Parathyroid adenoma (tissue), 2 donors: ENCODE measurements around the gene MRTO4.
A peak's percentile ranks its signal among the peaks of the same experiment; 100 is the strongest.
"Not testable (repeated sequence)": the region's sequence is repeated elsewhere in the genome, so short reads cannot be mapped to it uniquely, and the experiment has no call there.

Experiments
- H2AFZ ChIP-seq: fragments of 300-600 bp; sonication (generic); one replicate; pipeline ENCODE4 v1.7.0; 2017; ENCODE audit warnings: antibody characterized with exemption, mild to moderate bottlenecking
- H3K27ac ChIP-seq: fragments of 300-600 bp; sonication (generic); one replicate; pipeline ENCODE4 v1.7.0; 2017
- H3K27me3 ChIP-seq: fragments of 300-600 bp; sonication (generic); one replicate; pipeline ENCODE4 v1.7.0; 2017; ENCODE audit warnings: low read length; ENCODE audit not compliant: control insufficient read depth, insufficient read depth
- H3K36me3 ChIP-seq: fragments of 300-600 bp; sonication (generic); one replicate; pipeline ENCODE4 v1.7.0; 2017; ENCODE audit warnings: low read length; ENCODE audit not compliant: control insufficient read depth, insufficient read depth
- H3K4me1 ChIP-seq: fragments of 300-600 bp; sonication (generic); one replicate; pipeline ENCODE4 v1.7.0; 2017; ENCODE audit warnings: control low read depth
- H3K4me2 ChIP-seq: fragments of 300-600 bp; sonication (generic); one replicate; pipeline ENCODE4 v1.7.0; 2017; ENCODE audit warnings: low read length
- H3K4me3 ChIP-seq: fragments of 300-600 bp; sonication (generic); one replicate; pipeline ENCODE4 v1.7.0; 2017; ENCODE audit warnings: low read depth, low read length
- H3K79me2 ChIP-seq: fragments of 300-600 bp; sonication (generic); one replicate; pipeline ENCODE4 v1.7.0; 2017; ENCODE audit warnings: control low read depth
- H3K9ac ChIP-seq: fragments of 300-600 bp; sonication (generic); one replicate; pipeline ENCODE4 v1.7.0; 2017; ENCODE audit warnings: mild to moderate bottlenecking
- H3K9me3 ChIP-seq: fragments of 300-600 bp; sonication (generic); one replicate; pipeline ENCODE4 v1.7.0; 2017; ENCODE audit warnings: low read length; ENCODE audit not compliant: control insufficient read depth
- CTCF ChIP-seq: fragments of 300-600 bp; sonication (generic); IDR thresholded peaks from one replicate; pipeline ENCODE4 v1.7.0; 2017; ENCODE audit warnings: antibody characterized with exemption, mild to moderate bottlenecking
- donor health status: primary hyperparathyroidism.

The MRTO4 gene

DNA sequence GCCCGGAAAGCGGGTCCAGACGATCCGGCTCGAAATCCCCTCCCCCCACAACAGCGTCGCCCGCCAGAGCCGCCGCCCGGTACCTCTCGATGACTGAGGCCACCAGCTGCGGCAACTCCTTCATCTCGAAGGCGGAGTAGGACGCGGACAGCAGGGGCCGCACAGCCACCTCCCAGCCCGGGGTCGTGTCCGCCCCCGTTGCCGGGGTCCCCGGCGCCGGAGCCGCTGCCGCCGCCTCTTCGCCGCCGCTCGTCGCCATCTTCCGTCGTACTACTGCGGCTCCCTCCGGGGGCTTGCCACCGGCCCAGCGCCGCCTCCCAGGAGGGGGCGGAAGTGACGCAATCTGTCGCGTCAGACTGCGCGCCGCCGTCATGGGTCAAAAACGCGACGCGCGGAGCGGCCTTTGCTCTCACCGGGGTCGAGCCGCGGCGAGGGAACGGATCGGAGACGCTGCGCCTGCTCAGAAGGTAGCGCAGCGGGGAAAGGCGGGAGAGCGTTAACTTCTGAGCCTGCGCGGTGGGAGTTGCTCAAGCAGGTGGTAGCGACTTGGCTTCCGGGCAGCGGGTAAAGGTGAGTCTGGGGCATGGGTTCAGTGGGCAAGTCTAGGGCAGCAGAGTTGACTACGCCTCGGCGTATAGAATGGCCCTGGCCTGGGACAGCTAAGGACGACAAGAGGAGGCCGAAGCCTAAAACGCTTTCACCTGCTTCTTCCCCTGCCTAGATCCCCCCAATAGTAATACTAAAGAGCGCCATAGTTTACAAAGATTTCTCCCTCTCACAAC is 41.4 kb upstream of the MRTO4 start, which contains the start of gene UBR4:
Gene UBR4 (minus strand): TSS at position 277 of the 782 bp plus-strand sequence. CDS start 18 bp downstream, at position 259.
- no peaks in the 10 kb centered on the region for H3K9me3 ChIP-seq
- no peak for TF ChIP-seq CTCF
- peak within 1 kb of the TSS; percentile 86 for H2AFZ ChIP-seq
- no peaks in the 10 kb centered on the region for H3K27me3 ChIP-seq
- H3K4me3 ChIP-seq: peak within 1 kb of the TSS; percentile 90
- peaks cover 21% of the 10 kb centered on the region for H3K79me2 ChIP-seq
- H3K27ac ChIP-seq: peak within 1 kb of the TSS; percentile 81
- H3K4me1 ChIP-seq: peaks cover 9% of the 10 kb centered on the region
- no peaks in the 10 kb centered on the region for H3K36me3 ChIP-seq
- H3K9ac ChIP-seq: peak within 1 kb of the TSS; percentile 80
- H3K4me2 ChIP-seq: peak within 1 kb of the TSS; percentile 68

- Histone ChIP-seq H2AFZ (peak overlapping the region; percentile 86), H3K4me3 (peak overlapping the region; percentile 90), H3K36me3 (no peaks in the 10 kb centered on the region), H3K4me1 (peaks cover 9% of the 10 kb centered on the region), H3K79me2 (peaks cover 16% of the 10 kb centered on the region), H3K27ac (peak overlapping the region; percentile 81), H3K27me3 (no peaks in the 10 kb centered on the region), H3K9me3 (no peaks in the 10 kb centered on the region), H3K9ac (no peak overlapping the region), H3K4me2 (peak overlapping the region; percentile 68)
- no peak for TF ChIP-seq CTCF
These were observed 40.6 kb upstream of the MRTO4 start for GRCh38 chr1:19210772-19211549.

GRCh38 chr1:19212167-19212566 is 39.4 kb upstream of the MRTO4 start:
- TF ChIP-seq CTCF: no peak
- no peaks in the 10 kb centered on the region for H3K36me3 ChIP-seq
- H3K79me2 ChIP-seq: peaks cover 12% of the 10 kb centered on the region
- H3K4me2 ChIP-seq: no peak overlapping the region
- no peaks in the 10 kb centered on the region for H3K9me3 ChIP-seq
- peaks cover 9% of the 10 kb centered on the region for H3K4me1 ChIP-seq
- H3K27me3 ChIP-seq: no peaks in the 10 kb centered on the region
- no peak overlapping the region for H3K4me3 ChIP-seq
- H3K9ac ChIP-seq: no peak overlapping the region
- no peak overlapping the region for H3K27ac ChIP-seq
- H2AFZ ChIP-seq: no peak overlapping the region

- Histone ChIP-seq H3K9me3 (no peaks in the 10 kb centered on the region), H3K4me3 (no peak overlapping the region), H3K9ac (no peak overlapping the region), H3K79me2 (peaks cover 4% of the 10 kb centered on the region), H3K36me3 (no peaks in the 10 kb centered on the region), H2AFZ (no peak overlapping the region), H3K27ac (no peak overlapping the region), H3K27me3 (no peaks in the 10 kb centered on the region), H3K4me1 (peaks cover 5% of the 10 kb centered on the region), H3K4me2 (no peak overlapping the region)
- TF ChIP-seq CTCF: no peak
These were observed 38.0 kb upstream of the MRTO4 start for GRCh38 chr1:19213580-19213979.

GRCh38 chr1:19216585-19216984 is 35.0 kb upstream of the MRTO4 start:
- not testable (repeated sequence) for H3K4me2 ChIP-seq, H3K27ac ChIP-seq, H3K4me3 ChIP-seq, H3K27me3 ChIP-seq, H3K79me2 ChIP-seq, H3K9ac ChIP-seq, H3K9me3 ChIP-seq, H2AFZ ChIP-seq, H3K36me3 ChIP-seq
- H3K4me1 ChIP-seq: peaks cover 11% of the 10 kb centered on the region
